ENCODE data around the gene MTG1.
"Not testable (repeated sequence)": the region's sequence is repeated elsewhere in the genome, so short reads cannot be mapped to it uniquely, and the experiment has no call there.

The MTG1 gene

GRCh38 chr10:133438711-133439273 is 44.8 kb downstream of the MTG1 start:
- H3K4me3 ChIP-seq (ENCODE audit: control insufficient read depth, low read depth, low read length) = no peak overlapping the region
- TF ChIP-seq, protein P1, sequence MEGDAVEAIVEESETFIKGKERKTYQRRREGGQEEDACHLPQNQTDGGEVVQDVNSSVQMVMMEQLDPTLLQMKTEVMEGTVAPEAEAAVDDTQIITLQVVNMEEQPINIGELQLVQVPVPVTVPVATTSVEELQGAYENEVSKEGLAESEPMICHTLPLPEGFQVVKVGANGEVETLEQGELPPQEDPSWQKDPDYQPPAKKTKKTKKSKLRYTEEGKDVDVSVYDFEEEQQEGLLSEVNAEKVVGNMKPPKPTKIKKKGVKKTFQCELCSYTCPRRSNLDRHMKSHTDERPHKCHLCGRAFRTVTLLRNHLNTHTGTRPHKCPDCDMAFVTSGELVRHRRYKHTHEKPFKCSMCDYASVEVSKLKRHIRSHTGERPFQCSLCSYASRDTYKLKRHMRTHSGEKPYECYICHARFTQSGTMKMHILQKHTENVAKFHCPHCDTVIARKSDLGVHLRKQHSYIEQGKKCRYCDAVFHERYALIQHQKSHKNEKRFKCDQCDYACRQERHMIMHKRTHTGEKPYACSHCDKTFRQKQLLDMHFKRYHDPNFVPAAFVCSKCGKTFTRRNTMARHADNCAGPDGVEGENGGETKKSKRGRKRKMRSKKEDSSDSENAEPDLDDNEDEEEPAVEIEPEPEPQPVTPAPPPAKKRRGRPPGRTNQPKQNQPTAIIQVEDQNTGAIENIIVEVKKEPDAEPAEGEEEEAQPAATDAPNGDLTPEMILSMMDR (conservative IDR thresholded peaks at IDR 0.05; ENCODE audit: control insufficient read depth, insufficient read depth, low read depth, low read length) = peak; percentile 28

DNA sequence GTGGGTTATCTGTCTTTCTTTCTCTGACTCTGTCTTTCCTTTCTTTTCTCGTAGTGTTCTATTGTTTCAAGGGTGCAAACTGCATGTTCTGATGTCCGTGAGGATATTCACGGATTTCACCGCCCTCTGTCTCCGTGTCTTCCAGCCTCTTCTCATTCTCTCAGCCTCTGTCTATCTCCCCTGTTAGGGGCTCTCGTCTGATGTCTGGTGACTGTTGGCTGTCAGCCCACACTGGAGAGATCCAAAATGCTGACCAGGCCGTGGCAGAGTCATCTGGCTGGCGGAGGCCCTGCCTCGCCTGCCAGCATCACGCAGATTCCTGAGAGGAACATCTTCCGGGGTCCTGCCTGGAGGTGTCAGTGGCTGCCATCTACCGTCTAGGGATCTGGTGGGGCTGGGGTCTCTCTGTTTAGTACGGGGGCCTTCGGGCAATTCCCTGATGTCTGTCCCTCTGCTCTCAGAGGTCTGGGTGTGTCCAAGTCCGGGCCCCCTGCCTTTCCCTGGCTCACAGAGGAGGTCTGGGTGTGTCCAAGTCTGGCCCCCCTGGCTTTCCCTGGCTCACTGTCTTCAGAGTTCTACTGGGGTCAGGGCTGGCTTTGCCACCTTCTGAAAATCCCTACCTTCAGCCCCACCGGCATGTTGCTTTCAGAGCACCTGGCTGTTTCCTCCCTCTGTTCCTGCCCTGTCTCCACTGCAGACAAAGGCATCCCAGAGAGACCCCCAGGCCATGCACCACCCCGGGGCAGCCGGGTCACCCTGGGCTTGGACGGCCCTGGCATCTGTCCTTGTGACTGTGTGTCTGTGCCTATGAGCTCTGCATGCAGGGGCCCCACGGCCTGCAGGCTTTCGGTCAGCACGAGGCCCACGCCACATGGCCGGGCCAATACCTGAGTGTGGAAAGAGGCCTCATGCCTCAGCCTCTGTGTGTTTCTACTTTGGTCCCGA is 45.8 kb downstream of the MTG1 start:
- TF ChIP-seq, protein P1 (conservative IDR thresholded peaks at IDR 0.05; ENCODE audit: control insufficient read depth, insufficient read depth, low read depth, low read length) = no peak
- H3K4me3 ChIP-seq (ENCODE audit: control insufficient read depth, low read depth, low read length) = no peak overlapping the region
- no peak for DNase-seq (ENCODE audit: low read depth)

More at GRCh38 chr10:133438711-133439273, 44.8 kb downstream of the MTG1 start:
- DNase-seq (ENCODE audit: low read depth) = peak; percentile 28

DNA sequence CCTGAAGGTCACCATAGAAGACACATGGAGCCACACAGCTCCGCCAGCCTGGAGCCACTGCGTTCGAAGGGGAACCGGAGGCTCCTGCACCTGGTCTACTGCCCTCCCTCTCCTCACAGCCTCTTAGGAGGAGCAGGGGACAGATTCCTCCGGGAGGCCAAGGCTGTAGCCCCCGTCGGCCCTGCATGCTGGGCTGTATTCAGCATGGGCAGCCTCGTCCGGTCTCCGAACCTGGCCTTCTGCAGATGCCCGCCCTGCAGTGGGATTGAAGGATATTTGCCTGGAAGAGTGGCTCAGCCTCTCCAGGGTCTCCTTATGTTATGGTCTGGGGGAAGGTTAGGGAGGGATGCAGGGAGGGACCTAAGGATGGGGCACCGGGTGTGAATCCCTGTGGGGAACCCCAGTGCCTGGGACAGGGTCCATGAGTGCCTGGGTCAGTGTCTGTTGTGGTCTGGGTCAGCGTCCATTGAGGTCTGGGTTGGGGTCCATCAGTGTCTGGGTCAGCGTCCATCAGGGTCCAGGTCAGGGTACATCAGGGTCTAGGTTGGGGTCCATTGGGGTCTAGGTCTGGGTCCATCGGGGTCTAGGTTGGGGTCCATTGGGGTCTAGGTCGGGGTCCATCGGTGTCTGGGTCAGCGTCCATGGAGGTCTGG is 46.8 kb downstream of the MTG1 start:
- DNase-seq (ENCODE audit: low read depth) = no peak
- H3K4me3 ChIP-seq (ENCODE audit: control insufficient read depth, low read depth, low read length) = no peak overlapping the region
- TF ChIP-seq, protein P1 (conservative IDR thresholded peaks at IDR 0.05; ENCODE audit: control insufficient read depth, insufficient read depth, low read depth, low read length) = no peak

- H3K4me3 ChIP-seq (ENCODE audit: control insufficient read depth, low read depth, low read length); DNase-seq (ENCODE audit: low read depth): not testable (repeated sequence)
Observed at GRCh38 chr10:133441356-133441755, 47.4 kb downstream of the MTG1 start.

DNA sequence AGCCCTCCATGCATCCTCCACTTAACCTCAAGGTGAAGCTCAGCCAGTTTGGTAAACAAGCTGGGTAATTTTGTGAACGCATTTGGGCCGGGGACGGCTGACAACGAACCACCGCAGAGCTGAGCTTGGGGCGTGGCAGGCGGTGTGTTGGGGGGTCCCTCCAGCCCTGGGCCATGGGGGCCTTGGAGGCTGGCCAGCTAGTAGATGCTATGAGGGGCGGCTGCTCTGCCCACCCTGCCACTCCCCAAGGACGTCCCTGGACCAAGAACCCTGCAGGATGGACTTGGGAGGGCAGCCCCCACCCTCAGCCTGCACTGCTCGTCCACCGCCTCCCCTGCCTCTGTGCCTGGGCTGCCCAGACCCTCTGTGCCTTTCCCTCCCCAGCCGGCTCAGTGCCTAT is 47.8 kb downstream of the MTG1 start:
- H3K4me3 ChIP-seq (ENCODE audit: control insufficient read depth, low read depth, low read length) = no peak overlapping the region
- DNase-seq (ENCODE audit: low read depth) = no peak
- TF ChIP-seq, protein P1 (conservative IDR thresholded peaks at IDR 0.05; ENCODE audit: control insufficient read depth, insufficient read depth, low read depth, low read length) = no peak

DNA sequence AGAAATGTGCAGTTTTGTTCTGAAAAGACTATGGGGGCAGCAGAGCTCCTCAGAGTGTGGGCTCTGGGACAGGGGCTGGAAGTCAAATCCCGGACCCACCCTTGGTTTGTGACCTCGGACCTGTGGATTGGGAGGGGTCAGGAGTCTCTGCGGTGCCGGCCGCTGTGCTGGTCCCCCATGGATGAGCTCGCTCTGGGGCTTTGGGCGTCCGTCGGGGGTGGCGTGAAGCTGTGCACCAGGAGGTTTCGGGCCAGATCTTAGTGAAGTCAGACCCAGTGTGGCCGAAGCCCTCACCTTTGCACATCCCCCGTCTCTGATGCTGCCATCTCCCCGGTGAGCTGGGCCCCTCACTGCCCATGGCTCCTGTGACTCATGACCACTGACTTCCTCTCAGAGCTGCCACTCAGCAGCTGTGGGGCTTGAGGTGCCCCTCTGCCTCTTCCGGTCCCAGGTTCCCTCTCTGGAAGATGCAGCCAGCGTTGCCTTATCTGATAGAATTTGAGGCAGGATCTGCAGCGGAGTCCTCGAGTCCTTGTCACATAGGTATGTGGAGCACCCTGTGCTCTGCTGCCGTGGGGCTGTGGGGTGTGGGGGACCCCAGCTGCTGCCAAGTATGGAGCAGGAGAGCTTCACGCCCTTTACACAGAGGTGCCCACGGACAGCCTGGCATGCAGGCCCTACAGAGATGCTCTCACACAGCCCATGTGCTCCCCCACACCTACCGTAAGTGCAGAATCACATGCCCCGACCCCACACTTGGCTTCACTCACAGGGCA is 48.4 kb downstream of the MTG1 start:
- DNase-seq (ENCODE audit: low read depth) = no peak
- TF ChIP-seq, protein P1 (conservative IDR thresholded peaks at IDR 0.05; ENCODE audit: control insufficient read depth, insufficient read depth, low read depth, low read length) = no peak
- no peak overlapping the region for H3K4me3 ChIP-seq (ENCODE audit: control insufficient read depth, low read depth, low read length)
